DMS53 treated with DMSO at 0.1 percent for 48 hours (cell line): ENCODE results near the gene TGM1.

ENCODE experiments used
- DNase-seq: peaks from one replicate; lab custom pipeline; 2025; ENCODE audit not compliant: unreplicated experiment; lab: John Stamatoyannopoulos, UW

The TGM1 gene

DNA sequence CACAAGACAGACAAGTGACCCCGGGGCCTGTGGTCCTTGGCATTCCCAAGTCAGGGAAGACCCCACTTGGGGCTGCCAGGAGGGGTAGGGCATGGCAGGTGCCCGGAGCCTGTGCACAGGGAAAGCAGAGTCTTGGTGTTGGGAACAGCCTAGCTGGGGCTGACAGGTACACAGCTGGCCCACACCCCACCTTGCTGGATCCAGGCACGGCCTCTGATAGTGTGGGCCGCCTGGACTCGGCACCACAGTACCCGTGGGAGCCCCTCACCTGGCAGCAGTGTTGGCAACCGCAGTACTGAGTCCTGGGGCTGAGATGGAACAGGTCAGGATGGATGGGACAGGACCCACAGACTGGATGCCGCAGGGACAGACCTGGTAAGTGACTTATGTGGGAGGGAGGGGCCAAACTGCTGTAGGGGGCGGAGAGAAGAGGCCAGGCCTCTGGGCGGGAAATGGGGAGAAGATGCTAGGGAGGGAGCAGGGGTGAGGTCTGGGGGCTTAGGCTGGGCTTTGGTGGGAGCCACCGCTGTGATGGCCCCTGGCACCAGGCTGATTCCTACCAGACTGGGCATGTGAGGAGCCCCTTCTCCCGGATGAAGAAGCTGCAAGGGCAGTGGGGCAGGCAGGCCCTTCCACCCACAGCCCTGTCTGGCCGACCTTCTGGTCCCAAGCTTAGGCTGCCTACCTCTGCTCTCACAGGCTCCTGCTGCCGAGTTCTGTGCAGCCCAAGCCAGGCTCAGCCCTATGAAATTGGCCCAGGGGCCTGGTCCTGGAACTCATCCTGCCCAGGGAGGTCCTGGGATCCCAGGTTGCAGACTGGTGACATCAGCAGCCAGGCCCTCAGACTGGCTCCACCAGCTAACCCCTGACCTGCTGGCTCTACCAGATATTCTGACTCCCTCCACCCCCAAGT is at the start of gene TGM1:
TSS of gene TGM1 (minus strand) at position 357 of the 913 bp plus-strand sequence. CDS start 825 bp downstream, outside the sequence.
- DNase-seq, result no peak

DNA sequence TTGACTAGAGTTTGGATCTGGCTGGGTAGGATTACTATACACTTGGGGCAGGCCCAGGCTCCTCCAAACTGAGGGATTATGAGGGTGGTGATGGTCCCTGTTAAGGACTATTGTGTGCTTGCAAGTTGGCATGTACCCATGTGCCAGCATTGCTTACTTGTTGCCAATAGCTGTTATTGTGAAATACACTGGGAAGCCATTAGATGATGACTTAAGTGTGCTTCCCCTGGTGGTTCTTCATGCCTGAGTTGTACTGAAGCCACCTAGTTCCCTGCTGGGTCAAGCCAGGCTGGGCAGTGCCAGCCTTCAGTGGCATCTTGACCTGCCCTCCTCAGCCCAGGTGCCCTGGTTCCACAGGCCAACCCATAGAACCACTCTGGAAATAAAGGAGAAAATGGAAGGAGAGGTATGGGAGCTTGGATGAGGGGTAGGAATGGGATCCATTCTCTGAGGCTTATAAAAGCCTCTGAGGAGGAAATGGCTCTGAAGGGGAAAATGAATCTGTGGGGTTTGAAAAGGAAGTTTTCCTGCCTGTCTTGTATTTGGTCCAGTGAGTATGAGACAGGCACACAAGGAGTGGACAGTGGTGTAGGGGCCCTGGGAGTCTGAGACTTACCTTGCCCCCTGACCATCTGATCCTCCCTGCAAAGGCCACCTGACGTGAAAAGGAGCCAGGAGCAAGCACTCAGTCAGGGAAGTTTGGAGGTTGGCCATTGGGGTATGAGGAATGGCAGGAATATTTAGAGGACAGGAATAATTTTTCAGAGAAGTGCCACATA is 49.0 kb upstream of the TGM1 start:
- no peak for DNase-seq

DNA sequence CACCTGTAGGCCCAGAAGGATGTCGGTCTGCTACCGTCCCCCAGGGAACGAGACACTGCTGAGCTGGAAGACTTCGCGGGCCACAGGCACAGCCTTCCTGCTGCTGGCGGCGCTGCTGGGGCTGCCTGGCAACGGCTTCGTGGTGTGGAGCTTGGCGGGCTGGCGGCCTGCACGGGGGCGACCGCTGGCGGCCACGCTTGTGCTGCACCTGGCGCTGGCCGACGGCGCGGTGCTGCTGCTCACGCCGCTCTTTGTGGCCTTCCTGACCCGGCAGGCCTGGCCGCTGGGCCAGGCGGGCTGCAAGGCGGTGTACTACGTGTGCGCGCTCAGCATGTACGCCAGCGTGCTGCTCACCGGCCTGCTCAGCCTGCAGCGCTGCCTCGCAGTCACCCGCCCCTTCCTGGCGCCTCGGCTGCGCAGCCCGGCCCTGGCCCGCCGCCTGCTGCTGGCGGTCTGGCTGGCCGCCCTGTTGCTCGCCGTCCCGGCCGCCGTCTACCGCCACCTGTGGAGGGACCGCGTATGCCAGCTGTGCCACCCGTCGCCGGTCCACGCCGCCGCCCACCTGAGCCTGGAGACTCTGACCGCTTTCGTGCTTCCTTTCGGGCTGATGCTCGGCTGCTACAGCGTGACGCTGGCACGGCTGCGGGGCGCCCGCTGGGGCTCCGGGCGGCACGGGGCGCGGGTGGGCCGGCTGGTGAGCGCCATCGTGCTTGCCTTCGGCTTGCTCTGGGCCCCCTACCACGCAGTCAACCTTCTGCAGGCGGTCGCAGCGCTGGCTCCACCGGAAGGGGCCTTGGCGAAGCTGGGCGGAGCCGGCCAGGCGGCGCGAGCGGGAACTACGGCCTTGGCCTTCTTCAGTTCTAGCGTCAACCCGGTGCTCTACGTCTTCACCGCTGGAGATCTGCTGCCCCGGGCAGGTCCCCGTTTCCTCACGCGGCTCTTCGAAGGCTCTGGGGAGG is 47.9 kb upstream of the TGM1 start, which contains the start of gene LTB4R:
TSS of gene LTB4R (plus strand) at position 857 of the 959 bp plus-strand sequence. CDS start 4,150 bp downstream, outside the sequence.
- DNase-seq, result peak; percentile 65

DNA sequence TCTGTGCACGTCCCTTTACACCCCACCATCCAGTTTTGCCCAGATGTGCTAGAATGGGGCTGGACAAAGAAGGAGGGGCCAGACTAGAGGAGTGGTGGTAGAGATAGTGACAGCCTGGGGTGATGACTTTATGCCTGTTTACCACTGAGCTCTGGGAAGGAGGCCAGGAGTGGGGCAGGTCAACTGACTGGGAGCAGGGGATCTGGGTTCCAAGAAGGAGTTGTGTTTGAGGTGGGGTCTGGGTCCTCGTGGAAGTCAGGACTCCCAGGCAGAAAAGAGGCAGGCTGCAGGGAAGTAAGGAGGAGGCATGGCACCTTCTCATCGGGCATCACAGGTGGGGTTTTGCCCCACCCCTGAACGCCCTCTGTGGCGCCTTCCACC is 47.3 kb upstream of the TGM1 start:
- no peak for DNase-seq

DNA sequence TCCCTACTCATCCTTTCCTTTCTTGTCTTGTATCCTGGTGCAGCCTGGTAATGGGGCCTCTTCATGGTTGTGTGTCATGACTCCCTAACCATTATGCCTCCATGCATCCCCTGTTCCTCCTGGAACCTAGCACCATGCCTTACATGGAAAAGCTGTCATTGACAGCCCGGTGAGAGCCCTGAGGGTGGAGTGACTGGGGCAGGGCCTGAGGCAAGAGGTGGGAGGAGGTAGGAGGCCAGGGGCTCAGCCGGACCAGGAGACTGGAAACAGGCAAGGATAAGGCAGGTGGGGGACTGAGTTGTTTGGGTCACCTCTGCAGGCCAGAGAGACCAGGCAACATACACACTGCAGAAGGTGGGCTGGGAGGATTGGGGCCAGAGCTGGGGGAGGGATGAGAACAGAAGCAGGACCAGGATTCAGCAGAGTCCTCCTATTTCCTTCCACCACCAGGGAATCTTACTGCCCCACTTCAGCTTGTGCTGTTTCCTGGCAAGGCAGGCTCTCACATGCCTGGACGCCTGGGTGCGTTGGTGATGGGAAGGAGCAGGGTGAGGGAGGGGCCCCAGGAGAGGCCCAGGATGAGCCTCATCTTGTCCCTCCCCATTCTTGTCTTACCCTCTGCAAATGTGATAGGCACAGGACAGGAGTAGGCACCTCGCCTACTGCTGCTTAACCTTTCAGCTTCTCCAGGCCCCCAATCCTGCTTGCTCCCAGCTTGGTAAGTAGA is 46.7 kb upstream of the TGM1 start, which contains the start of gene LTB4R2:
TSS of gene LTB4R2 (plus strand) at position 603 of the 727 bp plus-strand sequence. CDS start 525 bp downstream, outside the sequence.
- DNase-seq, result no peak

DNA sequence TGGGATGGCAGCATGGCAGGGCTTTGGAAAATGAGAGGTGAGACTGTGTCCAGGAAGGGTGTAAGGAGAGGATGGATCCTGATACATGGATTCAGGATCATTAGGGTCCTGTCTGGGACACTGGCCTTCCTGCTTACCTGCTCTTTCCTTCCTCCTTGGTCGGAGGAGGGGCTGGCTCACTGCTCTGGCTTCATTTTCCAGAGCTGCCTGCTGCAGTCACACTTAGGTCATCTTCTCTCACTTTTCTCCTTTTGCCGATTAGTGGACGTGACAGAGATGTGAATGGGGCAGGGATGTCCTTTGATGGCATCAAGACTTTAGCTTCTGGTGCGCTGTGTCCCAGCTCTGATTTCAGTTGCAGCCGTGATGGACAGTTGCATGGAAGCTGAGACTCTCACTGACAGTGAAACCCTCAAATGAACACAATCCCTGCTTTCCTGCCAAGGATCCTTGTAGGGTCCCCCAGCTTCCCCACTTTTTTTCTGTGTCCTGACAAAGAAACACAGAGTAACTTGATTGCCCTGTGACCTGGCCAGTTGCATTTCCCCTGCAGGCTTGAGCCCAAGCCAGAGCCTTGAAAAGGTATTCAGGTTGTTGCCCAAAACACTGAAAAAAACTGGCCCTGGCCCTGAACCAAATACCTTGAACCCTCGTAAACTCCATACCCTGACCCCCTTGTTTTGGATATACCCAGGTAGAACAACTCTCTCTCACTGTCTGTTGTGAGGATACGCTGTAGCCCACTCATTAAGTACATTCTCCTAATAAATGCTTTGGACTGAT is 45.6 kb upstream of the TGM1 start:
- no peak for DNase-seq

DNA sequence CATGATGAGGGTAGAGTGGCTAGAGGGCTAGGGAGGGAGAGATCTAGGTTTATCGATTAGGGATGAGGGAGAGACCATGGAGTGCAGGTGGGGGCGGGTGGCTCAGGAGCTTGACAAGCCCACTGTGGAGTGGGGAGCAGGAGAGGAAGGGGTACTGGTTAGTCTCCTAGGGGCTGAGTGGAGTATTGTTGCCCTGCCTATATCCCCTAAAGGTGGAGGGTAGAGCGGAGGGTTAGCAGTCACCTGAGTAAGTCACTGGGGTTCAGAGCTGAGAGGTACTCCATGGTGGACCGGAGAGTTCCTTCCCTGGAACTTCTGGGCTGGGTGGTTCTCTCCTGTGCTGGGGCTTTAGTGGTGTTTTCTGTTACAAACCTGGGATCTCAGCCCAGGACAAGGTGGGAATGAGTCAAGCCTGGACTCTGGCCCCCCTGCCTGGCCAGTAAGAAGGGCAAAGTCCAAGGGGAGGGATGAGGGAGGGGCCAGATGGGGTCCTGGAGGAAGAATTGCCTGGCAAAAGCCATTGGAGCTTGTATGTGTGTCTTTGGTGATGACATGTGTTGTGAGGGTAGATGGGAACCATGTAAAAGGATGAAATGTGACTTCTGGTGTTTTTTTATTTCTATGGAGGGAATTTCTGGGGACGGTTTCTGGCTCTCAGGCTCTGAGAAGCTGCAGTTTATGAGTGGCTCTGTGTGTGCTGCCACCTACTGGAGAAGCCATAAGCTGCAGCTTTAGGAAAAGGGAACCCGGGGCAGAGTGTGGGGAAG is 44.8 kb upstream of the TGM1 start, which contains the start of gene CIDEB:
TSS of gene CIDEB (minus strand) at position 403 of the 767 bp plus-strand sequence. CDS start at position 284, 119 bp downstream.
- DNase-seq, result peak; percentile 14

DNA sequence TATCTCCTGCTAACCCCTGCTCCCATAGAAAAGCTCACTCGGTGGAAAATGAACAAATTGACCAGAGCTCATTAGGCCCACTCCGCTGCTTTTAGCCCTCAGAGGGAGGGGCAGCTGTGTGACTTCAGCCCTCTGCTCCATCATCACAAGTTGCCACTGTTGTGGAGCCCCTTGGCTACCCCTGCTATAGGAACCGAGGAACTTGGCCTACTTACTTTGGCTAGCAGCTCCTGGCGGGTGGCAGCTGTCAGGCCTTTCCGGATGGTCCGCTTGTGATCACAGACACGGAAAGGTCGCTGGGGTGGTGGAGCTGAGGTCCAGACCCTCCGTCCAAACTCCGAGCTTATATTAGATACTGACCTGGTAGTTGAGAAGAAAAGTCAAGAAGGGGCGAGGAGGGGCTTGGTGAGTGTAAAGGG is 44.2 kb upstream of the TGM1 start:
- DNase-seq, result no peak

DNA sequence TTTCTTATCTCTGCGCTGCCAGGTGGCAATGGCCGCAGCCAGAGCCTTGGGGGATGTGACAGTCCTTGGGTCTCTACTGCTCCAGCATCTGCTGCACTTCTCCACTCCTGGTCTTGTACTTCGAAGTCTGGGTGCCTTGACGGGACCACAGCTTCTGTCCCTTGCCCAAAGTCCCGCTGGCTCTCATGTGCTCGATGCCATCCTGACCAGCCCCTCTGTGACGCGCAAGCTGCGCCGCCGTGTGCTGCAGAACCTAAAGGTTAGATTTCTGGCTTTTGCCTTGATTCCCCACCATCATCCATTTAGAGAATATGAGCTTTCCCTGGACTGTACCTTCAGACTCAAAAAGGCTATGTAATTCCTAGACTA is 41.0 kb upstream of the TGM1 start:
- no peak for DNase-seq

DNA sequence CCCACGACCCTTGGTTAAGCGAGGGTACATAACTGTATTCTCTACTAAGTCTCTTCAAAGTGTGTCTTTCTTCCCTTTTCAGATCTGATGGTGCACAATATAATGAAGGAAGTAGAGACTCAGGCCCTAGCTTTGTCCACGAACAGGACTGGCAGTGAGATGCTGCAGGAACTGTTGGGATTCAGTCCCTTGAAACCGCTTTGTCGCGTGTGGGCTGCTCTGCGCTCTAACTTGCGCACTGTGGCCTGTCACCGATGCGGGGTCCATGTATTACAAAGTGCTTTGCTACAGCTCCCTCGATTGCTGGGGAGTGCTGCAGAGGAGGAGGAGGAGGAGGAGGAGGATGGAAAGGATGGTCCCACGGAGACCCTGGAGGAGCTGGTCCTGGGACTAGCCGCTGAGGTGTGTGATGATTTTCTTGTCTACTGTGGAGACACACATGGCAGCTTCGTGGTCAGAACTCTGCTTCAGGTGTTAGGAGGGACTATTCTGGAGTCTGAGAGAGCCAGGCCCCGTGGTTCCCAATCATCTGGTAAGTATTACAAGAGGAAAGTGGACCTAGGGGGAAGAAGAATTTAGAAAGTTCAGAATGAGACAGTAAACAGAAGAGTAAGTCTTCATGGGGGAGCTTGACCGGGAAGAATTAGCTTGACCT is 37.5 kb upstream of the TGM1 start:
- DNase-seq, result no peak

DNA sequence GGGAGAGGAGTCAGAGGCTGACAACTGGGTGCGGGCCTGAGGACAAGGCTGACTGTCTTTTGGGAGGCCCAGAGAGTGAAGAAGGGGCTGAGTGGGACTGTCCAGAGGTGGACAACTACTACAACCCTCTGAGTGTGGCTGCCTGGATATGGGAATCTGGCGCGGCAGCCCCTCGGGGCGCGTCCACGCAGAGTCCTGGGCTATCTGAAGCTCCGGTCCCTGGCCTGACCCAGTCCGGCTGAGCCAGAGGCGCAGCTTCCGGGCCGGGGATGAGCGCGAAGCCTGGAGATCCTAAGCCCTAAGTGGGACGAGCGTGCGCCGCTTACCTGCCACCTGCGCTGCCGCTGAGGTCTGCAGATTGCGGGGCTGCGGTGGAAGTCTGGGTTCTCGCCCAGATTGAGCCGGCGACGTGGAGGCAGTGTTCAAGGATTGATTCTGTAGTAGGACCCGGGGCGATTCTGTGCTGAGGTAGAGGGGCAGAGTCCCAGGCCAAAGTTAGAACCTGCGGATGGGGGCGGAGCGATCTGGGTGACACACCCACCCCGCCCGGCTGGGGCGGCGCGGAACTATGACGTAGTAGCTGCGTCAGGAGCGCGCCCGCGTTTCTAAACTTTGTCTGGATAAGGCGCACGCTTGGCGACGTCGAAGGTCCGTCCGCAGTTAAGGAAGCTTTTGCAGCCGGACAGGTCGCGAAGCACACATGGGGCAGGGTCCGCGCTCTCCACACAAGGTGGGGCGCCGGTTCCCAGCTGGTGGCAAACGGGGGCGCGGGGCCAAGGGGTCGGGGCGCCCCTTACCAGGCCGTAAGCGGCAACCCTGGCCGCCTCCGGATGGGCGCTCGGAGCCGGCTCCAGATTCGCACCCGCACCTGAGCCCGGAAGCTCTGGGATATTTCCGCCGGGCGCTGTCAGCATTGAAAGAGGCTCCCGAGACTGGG is 36.5 kb upstream of the TGM1 start, which contains the start of the genes DHRS1 and NOP9:
TSS of gene DHRS1 (minus strand) at position 526 of the 937 bp plus-strand sequence. CDS start 674 bp downstream, outside the sequence.
TSS of gene NOP9 (plus strand) at position 596 of the 937 bp plus-strand sequence. CDS start at position 701, 105 bp downstream.
- DNase-seq, result peak; percentile 54

DNA sequence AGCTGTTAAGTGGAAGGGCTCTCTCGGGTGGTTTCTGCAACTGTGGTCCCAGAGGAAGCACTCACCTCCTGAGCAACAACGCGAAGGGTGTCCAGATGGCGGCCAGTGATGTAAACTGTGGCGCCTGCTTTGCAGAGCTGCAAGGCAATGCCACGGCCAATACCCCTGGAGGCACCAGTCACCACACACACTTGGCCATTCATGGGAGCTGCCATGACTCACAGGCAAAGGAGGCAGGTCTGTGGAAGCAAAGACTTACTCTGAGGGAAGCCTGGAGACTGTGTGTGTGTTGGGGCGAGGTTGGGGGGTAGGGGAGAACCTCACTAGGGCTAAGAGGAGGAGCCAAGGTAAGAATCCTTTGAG is 35.9 kb upstream of the TGM1 start:
- no peak for DNase-seq

DNA sequence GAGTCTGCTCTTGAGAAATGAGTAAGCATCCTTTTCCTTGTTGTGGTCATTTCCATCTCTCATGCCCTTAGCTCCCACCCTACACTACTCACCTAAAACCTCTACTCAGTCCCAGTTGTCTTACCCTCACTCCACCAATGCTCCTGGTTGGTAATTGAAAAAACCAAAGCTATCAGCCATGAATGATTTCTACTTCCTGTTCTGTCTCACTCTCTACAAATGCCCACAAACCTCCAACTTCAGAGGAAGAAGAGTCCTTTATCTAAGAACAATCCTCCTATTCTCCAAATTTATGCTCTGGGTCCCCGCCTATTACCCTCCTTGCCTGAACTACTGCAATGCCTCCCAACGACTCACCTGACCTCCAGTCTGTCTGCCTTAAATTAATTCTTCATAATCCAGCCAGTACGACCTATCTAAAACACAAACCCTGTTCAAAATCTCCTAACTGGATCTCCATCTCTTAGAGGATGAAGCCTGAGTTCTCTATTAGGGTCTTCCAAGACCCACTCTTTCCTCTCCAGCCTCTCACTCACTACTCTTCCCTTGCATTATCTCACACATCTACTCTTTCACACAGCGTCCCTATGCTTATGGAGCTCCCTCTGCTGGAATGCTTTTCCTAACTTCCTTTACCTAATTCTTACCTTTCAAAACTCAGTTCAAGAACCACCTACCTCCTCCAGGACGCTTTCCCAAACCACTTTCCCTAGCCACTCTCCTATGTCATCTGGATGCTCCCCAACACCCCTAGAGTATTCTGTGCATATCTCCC is 34.4 kb upstream of the TGM1 start:
- peak; percentile 3 for DNase-seq

DNA sequence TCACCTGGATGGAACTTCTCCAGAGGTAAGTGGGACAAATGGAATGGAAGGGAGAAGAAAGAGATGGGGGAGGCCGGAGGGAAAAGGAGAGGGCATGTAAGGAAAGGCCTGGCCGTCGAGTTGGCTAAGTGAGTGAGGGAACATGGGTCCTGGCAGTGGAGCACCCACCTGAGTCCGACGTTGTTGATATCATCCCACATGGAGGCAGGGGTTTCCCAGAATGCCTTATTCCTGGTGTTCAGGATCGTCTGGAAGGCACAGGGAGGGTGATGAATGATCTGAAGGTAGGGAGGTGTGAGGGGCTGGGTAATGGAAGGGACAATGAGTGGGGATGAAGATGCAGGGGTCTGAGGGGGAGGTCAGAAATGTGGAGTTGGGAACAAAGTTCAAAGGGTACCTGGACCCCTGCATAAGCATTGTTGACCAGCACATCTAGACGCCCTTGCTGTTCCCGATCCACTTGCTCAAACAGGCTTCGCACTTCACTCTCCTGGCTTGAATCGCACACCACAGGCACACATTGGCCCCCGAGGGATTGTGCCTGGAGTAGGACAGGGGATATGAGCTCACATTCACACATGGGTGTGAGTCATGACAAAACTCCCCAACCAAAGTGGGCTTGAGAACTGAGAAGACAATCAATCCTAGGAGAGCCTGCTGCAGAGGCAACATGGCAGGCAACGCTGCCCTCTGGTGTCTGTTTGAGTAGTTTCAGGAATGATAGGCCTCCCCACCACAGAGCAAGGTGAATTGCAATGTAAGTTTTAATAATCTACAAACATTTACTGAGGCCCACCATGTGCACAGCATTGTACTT is 33.6 kb upstream of the TGM1 start:
- peak; percentile 23 for DNase-seq

DNA sequence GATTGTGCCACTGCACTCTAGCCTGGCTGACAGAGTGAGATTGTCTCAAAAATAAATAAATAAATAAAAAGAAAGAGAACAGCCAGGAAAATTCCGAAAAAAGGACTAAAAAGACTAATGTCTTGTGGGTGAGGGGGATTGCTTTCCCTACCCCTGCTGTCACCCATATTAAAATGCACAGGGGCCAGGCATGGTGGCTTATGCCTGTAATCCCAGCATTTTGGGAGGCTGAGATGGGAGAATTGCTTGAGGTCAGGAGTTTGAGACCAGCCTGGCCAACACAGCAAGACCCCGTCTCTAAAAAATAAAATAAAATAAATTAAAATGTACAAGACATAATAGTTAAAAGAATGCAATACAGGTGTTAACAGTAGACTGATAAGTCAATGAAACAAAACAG is 30.5 kb upstream of the TGM1 start:
- DNase-seq, result no peak
